ENCODE measurements around the gene PCSK6.

The PCSK6 gene

DNA sequence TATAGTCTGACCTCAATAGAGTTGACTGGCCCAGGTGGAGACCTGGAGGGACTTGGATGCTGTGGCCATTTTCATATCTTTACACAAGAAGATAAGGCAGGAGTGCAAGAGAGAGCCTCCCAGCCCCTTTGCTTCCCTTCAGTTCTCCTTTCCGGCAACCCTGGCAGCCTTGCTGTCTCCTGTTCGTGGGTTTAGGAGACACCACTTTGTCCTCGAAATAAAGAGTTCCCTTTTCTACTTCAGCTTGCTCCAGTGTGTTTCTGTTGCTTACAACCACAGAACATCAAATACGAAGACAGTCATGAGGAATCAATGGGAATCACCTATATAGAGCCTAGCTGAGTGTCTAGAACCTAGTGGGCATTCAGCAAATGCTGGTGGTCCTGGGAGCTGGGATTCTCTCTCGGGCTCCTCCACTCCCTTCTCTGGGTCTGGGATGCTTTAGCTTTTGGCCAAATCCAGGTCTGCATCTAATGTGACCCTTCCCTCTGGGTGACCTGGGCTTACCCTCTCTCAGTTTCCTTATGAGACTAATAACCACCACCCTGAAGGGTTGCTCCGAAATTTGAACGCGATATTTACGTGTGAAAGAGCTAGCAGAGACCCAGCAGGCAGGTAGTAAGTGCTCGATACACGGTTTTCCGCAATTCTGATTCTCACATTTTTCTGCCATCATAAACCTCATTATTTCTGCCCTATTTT lies 44.5 kb downstream of the PCSK6 start:
- no peak for DNase-seq

DNA sequence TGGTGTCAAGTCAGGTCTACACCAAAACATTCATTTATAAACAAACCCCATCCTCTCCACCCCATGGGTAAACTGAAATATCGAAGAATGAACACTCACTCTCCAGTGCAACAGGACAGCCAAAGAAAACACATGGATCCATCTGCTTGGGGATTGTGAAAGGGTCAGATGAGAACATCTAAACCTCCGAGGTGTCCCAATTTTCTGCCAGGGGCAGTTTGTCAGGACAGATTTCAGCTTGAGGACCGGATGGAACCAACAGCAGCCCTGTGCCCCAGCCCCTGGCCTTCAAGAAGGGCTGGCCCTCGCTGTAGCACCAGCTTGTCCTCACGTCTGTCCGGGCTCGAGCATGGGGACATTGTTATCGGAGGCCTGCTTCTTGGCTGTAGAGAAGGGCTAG lies 45.5 kb downstream of the PCSK6 start:
- no peak for DNase-seq

DNA sequence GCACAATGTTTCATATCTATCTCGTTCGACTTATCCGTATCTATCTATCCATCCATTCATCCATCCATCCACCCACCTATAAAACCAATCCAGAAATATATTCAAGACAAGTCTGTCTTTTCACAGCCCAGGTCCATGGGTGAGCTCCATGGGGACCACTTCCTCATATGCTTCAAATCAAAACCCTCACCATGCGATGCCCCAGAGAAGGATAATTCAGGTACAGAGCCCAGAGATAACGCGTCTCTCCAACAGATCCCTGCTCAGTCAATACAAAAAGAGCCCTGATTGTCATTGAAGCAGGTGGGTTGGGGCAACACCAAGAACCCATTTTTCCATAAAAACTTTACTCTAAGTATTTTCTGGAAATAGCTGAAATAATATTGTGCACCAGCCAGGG lies 47.2 kb downstream of the PCSK6 start:
- DNase-seq = no peak

DNA sequence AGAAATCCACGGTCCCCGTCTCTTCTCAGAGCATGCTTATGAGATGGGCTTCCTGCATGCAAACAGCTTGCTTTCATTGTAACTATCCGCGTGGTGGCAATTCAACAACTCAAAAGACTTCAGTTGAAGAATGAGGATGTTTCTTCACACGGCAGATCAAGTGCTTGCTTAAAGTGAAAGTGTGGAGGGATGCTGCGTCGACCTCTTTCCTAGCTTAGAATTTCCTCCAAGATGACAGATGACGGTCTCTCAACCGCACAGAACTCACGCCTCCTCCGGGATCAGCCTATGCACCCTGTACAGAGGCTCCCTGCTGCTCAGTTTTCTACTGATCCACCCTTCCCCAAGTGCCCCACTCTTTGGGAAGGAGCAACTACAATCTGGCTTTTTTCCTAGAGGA lies 47.8 kb downstream of the PCSK6 start:
- DNase-seq = no peak

DNA sequence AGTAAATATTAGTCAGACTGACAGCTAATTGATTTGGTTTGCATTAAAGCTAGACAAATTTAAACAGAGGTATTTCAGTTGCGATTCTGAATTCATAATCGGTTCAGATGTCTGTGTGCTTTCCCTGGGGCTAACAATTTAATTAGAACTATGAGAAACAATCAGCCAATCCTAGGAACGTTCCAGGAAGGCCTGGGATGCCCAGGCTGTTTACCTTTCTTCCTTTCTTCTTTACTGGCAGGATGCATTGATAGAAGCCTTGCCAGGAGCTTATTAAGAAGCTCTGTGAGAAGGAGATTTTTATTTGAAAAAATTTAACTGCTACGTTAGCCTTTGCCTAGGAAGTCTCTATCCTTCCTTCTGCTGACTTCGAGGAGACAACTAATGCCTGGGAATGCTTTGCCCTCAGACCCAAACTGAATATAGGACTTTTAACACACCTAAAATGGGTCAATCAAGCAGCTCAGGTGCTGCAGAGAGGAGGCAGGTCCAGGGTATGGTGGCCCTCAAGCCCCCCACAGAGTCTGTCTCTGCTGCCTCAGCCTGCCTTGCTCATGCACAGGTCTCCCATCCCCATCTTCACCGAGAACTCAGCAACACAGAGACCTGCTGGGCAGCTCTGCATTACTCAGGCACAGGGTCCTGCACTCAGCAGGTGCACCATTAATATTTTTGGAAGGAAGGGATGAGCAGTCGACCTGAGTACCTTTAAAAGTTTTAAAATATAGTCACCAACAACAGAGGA lies 48.5 kb downstream of the PCSK6 start:
- DNase-seq = no peak

DNA sequence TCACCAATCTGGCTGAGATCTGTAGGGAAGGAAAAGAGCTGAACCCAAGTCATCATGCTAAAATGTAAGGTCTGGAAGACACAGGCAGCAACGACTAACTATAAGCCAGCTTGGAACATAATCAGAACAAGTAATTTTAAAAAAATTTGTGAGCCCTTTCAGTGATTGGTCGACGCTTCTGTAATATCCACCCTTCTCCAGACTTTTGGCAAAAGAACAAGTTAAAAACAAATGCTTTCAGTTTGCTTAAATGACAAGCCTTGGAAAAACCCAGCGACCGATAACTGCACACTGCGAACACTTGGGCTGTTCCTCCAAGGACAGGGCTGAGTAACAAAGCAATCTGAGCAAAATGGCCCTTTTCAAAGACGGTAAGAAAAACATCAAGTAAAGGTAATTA lies 49.6 kb downstream of the PCSK6 start:
- no peak for DNase-seq

DNA sequence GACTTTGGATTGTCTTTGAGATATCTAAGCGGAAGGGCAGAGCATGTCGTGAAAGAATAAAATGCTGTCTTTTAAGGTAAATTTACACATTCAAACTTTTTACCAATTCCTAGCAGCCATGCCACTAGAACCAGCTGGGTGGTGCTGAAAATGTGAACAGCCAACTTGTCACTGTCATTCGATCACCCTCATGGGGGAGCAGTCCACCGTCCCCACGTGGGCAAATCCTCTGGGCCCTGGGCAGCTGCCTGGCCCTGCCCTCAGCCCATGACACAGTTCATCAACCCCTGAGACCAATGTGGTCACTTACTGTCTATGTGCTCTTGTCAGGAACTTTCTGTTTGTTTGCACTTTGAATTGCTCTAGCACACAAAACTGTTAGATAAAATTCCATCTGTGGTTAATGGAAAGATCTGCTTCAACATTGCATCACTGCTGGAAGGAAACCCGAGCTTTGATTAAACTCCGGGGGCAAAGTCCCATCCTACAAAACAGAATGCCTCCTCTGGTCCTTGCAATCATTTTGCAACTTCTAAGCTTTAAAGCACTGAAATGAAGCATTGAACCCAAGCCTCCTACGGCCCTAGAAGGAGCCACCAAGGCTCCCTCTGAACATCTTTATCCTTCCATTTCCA lies 50.1 kb downstream of the PCSK6 start:
- DNase-seq = no peak

DNA sequence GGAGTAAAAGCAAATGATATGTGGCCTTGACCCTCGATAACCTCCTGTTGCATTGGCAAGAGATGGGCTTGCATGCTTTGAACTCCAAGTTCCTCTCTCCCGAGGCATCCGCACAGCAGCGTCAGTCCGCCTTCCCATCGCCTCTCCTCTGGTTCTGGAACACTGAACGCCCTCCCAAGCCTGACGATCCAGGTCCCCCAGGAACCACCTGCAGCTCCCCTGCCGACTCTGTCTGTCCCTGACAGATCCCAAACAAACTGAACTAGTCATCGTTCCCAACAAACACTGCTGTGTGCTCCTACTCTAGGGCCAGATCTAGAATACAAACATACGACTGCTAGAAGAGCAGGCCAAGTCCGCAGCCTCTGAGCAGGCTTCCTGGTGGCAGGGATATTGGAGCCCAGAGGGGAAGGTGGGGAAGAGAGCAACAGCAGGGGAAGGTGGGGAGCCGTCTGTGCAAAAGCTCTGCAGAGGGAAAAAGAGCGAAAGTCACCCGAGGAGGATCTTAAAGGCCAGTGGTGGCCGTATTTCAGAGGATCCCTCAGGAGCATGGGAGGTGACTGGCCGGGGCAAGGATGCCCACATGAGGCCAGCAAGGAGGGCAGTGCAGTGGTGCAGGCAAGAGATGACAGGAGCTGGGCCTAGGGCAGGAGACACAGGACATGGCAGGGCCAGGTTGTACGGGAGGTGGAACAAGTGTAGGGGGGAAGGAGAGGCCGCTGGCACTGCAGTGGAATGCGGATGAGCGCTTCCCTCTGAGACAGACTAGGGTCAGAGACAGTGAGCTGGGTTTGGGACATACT lies 50.8 kb downstream of the PCSK6 start:
- no peak for DNase-seq

DNA sequence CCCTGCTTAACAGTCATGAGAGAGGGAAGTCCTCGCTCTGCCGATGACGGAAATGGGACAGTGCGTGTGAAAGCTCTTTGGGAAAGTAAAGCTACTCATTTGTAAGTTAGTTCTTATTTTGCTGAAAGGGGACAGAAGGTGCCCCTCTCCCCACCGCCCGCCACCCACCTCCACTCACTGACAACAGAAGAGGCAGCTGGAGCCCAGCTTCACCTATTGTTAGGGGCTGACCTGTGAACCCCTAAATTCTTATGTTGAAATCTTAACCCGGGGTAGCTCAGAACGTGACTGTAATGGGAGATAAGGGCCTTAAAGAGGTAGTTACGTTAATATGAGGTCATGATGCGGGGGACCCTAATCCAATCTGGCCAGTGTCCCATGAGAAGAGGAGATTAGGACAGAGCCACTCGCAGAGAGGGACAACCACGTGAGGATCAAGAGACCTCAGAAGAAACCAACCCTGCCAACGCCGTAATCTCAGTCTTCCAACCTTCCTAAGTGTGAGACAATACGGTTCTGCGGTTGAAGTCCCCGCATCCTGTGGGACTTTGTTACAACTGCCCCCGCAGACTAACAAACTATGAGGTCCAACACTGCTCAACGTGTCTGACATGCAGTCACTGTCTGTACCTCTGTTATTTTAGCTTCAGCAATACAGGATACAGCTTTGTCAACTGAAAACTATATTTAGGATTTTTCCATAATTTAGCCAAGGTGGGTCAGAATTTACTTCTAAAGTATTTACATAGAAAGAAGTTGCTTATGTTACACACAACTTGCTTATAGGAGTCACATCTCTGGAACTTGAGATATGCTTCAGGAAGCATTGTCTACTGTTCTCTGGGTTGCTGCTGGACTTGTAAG lies 51.7 kb downstream of the PCSK6 start:
- no peak for DNase-seq

DNA sequence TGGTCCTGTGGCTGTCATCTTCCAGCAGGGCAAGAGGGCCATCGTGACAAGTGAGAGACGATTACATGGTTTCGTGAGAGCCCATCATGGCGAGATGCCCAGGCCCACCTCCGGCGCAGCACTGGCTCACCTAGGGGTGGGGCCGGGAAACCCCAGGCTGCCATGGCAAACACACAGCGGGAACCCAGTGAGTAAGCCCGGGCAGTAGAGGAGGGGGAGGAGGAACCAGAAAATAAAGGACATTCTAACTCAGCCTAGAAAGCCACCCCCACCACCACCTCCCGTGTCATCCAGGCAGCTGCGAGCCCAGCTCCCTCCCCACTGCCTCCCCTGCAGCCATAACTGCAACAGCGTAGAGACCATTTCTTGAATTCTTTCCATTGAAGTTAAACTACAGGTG lies 52.3 kb downstream of the PCSK6 start:
- no peak for DNase-seq

DNA sequence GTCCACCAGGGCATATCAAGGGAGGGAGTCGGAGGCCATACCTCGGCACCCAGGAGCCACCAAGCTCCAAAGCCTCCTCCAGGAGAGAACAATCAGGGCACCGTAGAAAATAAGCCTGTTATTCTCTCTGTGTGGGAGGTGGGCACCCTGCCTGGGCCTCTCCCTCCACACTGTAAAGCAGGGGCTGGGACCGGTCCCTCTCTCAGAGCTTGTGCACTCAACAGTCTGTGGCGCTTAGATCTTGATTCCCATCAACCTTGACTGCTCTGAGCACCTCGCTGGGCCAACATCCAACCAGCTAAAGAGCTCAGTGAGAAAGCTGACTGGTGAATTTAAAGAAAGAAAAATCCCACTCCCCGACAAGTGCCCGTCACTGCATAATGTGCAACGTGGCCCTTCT lies 53.0 kb downstream of the PCSK6 start:
- DNase-seq = no peak

DNA sequence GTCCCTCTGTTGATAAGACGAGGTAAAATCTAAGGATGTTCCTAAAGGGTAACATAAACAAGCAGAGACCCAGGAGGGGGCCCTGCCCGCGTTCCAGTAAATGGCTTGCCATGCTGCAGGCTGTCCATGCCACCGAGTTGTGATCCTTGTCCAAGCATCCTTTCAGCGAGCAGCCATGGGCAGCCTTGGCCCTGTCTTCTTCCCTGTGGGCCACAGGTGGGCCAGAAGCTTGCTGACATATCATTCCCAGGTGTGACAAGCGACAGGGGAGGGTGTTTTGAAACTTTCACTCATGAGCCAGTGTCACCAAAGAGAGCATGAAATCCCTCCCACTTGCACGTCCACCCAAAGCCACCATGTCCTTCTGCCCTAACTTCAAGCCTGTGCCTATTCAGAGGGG lies 53.7 kb downstream of the PCSK6 start:
- no peak for DNase-seq

DNA sequence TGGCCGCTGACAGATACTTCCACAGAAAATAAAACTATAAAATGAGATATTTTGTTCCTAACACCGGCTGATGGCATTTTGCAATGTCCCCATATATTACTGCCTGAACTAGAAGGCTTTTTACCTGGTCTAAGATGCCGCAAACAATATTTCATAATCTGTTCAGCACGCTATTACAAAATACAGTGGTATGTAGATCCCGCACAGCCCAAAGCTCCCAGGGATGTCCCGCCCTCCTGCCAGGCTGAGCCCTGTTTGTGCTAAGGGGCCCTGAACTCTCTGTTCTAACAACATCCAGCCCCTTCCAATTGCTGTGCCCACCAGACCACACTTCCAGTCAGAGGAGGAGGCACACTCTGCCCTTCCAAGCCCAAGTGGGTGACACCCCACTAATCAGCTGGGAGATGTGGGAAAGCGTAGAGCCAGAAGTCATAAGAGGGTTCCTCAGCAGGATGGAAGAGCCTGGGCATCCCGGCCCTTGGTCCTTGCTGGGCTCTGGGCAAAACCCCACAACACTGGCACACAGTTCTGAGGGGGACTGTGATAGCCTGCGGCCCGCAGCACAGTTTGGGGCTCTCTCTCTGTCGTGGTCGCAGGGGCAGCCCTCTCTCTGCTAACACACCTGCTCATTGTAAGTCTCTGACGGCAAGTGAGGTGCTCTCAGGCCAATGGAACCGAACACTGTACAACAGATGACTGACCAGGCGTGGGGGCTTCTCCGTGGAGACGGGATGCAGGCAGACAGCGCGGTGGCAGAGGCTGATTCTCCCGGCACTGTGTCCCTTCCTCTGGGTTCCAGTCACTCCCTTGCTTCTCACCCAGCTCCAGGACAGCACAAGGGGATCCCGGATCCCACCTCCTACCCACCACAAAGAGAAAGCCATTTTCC lies 55.2 kb downstream of the PCSK6 start:
- DNase-seq = no peak

DNA sequence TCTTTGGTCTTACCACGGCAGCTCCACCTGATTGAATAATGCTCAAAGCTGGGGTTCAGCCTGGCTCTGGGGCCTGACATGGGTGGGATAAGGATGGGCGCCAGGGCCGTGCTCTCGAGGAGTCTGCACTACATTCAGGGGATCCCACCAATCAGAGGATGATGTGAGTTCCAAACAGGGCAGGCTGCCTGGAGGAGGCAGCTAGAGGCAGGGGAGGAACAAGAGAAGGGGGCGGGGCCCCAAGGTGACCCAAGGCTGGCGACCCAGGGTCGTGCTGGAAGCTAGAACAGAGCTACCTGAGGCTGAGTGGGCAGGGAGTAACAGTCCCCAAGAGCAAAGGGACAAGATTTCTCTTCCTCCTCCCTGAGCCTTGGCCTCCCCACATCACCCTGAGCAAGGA lies 56.1 kb downstream of the PCSK6 start:
- DNase-seq = no peak

DNA sequence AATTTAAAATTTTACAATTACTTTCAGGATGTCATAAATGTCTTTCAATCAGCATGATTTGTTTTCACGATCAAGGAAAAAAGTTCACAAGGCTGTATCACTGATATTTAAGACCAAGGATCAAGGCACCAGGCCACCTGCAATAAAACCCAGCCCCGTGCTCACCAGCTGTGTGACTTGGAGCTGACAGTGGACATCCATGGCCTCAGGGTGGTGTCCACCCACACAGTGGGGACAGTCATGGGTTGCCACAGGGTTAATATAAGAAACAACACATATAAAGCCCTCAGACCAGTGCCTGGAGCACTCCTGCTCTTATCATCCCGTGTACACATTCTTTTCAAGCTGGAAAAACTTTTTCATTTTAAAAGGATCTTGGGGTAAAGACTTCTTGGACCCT lies 56.5 kb downstream of the PCSK6 start:
- DNase-seq = no peak

DNA sequence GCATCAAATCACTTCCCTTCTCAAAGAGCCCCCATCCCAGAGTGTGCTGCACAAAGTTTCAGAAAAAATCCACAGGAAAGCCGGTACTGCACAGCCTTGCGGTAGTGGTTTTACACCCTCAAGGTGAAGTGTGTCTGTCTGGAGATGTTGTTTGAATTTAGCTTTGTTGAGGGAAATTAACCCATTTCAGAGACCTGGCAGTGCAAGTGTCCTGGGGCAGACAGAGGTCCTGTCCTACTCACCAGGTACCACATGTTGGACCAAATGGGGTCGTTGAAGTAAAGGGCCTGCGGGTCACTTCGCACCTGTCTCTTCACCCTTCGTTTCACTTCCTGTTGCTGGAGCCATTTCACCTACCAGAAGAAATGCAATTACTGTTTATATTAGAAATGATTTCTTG lies 57.8 kb downstream of the PCSK6 start:
- no peak for DNase-seq

DNA sequence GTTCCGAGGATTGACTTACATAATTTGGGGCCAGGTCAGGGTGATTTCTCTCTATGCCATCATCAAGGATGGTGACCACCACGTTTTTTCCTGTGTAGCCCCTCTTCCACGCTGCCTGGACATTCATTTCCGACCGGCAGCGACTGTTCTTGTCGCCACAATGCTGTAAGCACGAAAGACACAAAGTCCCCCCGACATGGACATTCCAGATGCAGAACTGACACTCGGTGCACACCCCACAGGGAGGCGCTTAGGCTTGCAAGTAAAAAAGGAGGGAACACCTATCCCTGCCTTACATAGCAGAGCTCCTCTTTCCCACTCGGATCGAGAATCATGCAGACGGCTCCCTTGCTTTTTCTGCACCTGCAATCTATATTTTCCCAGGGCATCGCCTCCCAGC lies 58.2 kb downstream of the PCSK6 start:
- no peak for DNase-seq

DNA sequence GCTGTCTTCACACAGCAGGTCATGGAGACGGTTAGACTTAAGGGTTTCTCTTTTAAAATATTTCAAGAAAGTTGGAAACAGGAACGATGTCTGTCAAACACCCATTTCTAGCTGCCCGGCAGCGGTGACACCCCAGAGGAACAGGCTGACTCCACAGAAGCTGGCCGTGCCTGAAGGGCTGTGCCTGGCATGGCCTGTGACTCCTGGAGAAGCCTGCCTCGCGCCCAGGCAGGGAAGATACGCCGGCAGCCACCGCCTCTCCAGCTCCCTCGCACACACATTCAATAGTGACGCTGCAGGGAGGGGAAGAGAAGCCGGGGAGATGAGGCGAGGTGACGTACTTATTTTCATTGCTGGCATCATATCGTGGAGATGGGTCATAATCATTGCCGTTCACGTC lies 59.9 kb downstream of the PCSK6 start:
- no peak for DNase-seq

DNA sequence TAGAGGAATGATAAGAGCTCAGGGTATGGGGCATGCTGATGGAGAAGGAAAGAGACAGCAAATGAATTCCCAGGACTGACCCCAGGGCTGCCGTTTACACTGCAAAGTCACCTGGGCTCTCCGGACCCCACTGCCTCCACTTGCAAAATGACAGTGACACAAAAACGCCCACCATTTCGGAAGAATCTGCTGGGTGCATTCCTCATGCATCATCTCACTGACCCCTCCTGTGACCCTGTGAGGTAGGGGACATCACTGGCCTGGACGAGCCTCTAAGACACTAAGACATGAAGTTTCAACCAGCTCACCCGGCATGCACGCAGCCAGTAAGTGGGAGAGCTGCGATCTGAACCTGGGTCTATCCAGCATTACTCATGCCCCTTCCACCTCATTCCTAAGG lies 60.3 kb downstream of the PCSK6 start:
- no peak for DNase-seq

DNA sequence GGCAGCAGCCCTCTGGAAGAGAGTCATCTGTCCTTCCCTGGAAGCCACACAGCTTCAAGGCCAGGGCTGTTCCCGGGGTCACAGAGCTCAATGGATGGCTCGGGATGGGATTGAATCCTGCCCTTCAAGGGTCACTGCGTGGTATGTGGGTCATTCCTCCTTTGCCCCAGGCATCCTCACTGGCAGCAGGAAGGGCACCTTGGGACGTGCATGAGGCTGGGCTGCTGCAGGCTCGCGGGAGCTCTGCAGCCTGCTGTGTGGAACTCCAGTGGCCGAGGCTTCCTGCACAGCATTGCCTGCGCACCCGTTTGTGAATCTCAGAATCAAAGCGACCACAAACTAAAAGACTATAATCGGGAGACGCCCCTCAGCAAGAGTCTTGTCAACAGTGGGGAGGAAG lies 60.7 kb downstream of the PCSK6 start:
- DNase-seq = no peak

Data from activated CD4-positive, alpha-beta T cell treated with anti-CD3 and anti-CD28 coated beads for 4 hours (primary cell).